ENCODE results near the gene SS18L1.
"Not testable (repeated sequence)": the region's sequence is repeated elsewhere in the genome, so short reads cannot be mapped to it uniquely, and the experiment has no call there.

SS18L1 gene, protein sequence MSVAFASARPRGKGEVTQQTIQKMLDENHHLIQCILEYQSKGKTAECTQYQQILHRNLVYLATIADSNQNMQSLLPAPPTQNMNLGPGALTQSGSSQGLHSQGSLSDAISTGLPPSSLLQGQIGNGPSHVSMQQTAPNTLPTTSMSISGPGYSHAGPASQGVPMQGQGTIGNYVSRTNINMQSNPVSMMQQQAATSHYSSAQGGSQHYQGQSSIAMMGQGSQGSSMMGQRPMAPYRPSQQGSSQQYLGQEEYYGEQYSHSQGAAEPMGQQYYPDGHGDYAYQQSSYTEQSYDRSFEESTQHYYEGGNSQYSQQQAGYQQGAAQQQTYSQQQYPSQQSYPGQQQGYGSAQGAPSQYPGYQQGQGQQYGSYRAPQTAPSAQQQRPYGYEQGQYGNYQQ

DNA sequence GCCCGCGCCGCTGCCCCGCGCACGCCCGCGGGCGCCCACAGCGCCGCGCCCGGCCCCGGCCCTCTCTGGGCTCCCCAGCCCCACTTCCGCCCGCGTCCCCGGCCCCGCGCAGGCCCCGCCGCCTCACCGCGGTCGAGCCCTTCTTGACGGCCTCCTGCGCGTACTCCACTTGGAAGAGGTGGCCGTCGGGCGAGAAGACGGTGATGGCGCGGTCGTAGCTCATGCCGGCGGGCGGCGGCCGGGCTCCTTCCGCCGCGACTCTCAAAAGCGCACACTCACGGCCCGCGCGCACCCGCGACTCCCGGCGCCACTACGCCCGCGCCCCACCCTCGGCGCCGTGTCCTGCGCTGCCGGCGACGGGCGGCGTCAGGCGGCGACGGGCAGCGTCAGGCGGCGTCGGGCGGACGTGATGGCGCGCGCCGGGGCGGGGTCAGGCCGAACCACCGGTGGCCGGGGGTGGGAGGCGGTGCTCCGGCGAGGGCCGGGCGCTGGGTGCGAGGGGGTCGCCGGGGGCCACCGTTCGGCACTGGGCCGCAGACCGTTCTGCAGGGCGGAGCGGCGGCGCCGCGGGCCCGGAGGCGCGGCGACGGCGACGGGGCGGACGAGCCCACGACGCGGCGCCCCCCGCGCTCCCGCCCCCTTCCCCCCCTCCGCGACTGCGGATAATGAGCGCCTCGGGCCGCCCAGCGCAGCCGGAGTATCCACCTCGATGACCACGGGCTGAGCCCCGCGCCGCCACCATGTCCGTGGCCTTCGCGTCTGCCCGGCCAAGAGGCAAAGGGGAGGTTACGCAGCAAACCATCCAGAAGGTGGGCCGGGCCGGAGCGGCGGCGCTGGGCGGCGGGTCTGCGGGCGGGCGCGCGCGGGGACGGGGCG is at the start of gene SS18L1, which contains the start of gene PSMA7:
Gene SS18L1 (plus strand): TSS at position 689 of the 876 bp plus-strand sequence. CDS start 52 bp downstream, at position 741.
Gene PSMA7 (minus strand): TSS at position 314 of the 876 bp plus-strand sequence. CDS start 91 bp downstream, at position 223.
- peak; percentile 65 to 84 (median 67) for DNase-seq (ENCODE audit: low read depth in 2 of 3, low spot score in 1 of 3)

DNA sequence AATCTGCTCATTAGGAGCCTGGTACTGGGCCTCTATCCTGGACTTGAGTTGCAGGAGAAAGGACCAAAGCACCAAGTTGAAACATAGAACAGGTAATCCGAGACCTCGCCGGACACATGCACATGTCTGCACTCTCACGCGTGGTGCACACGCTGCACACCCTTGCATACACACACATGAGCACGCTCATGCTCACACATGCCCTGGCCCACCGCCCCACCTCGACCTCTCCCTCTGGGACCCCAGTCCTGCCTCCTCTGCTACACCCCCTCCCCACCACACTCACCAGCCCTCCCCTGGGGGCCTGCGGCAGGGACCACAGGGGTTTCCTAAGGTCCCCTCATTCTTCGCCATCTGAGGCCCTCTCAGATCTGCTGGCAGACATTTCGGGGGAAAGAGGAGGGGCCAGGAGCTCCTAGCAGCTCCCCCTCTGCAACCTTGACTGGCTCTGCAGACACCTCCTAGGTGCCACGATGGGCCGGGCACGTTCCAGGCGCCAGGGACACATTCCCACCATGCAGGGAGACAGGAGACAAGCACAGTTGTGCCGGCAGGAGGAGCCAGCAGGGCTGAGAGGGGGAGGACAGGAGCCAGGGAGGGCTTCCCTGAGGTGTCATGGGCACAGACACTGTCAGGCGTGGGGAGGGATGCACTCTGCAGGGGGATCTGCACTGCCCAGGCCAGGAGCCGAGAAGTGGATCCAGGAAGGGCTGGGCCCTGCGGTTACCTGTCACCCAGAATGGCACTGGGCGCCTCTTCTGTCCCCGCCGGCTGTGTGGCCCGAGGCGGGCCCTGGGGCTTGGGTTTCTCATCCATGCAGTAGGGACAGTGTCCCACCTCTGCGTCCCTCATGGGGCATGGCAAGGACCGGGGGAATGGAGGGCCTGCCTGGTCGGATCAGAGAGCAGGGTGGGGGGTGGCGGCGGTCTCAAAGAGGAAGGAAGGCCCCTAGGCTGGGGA is 46.9 kb upstream of the SS18L1 start:
- no peak for DNase-seq (ENCODE audit: low read depth in 2 of 3, low spot score in 1 of 3)

DNA sequence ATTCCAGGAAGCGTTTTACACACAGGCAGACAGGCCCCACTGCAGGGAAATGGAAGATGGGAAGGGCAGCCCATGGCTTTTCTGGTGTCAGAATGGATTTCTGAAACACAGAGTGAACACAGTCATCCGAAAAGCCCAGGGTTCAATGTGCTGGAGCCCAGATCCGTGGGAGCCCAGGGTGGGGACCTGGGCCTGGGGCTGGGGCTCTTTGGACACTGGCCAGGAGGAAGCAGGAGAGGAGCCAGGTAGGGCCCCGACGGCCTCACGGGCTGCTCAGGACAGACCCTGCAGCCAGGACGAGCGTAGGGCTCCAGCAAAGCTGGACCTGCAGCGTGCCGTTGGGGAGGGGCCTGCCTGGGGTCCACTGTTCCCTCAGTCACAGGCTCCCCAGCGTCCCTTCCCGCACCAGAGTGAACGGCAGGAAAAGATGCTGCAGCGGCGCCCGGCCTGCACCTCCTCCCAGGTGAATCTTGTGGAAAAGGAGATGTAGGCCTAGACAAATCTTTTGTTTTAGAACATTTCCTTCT is 45.6 kb upstream of the SS18L1 start:
- no peak for DNase-seq (ENCODE audit: low read depth in 2 of 3, low spot score in 1 of 3)

DNA sequence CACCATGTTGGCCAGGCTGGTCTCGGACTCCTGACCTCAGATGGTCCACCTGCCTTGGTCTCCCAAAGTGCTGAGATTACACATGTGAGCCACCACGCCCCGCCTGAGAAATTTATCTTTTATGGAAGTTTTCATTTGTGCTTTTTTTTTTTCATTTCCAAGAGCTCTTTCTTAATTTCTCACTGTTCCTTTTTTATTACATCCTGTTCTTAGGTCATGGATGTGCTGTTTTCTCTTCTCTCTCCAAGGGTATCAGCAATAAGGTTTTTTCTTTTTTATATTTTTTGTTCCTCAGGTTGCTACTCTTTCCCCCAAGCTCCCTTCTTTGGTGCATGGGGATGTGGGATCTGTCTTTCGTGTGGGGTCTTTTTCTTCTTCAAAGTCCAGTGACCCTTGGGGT is 42.5 kb upstream of the SS18L1 start:
- no peak for DNase-seq (ENCODE audit: low read depth in 2 of 3, low spot score in 1 of 3)

DNA sequence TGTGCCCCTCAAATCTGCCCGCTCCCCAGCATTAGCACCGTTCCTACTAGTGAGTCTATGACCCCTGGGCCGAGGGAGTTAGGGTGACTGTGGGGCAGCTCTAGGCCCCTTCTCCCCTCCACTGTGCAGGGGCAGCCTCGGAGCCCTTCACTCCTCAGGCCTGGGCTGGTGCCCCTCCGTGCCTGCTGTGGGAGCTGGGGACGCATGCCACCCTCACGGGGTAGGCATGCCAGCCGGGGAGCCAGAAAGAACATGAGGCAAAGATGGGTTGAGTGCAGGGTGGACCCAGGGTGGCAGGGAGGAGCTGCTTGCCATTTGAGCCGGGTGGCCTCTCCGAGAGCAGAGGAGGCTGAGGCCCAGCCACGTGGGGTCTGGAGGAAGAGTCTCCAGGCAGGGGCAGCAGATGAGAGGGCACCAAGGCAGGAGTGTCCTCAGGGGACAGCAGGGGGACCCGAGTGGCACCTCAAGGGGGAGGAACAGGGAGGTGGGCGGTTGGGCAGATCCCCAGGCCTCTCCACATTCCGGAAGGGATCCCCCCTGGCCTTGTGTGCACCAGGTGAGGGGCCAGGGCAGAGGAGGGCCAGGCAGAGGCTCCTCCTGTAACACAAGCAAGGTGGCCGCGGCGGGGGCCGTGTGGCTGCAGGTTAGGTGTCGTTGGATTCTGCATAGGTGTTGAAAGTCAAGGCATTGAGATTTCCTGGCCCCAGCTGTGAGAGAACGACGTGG is 39.9 kb upstream of the SS18L1 start:
- no peak for DNase-seq (ENCODE audit: low read depth in 2 of 3, low spot score in 1 of 3)

DNA sequence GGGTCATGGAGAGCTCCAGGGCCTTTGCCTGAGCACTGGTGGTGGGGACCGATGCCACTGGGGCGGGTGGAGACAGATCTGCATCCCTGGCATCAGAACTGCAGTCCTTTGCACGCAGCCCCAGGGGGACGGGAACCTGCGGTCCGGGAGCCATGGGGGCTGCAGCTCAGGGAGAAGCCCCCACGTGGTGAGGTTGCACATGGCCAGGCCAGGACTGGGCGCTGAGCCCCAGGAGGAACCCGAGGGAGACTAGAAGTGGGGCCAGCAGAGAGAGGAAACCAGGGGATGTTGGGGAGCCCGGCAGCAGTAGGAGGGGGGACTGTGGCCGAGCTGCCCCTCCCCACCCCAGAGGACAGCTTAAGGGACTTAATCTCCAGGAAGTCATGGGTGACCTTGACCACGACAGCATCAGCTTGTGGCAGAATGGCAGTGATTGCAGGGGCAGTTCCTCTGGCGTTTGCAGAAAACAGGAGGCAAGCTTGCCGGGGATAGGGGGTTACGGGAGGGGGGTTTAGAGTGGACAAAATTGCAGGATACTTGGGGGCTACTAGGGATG is 39.3 kb upstream of the SS18L1 start:
- DNase-seq (ENCODE audit: low read depth in 2 of 3, low spot score in 1 of 3) = no peak

DNA sequence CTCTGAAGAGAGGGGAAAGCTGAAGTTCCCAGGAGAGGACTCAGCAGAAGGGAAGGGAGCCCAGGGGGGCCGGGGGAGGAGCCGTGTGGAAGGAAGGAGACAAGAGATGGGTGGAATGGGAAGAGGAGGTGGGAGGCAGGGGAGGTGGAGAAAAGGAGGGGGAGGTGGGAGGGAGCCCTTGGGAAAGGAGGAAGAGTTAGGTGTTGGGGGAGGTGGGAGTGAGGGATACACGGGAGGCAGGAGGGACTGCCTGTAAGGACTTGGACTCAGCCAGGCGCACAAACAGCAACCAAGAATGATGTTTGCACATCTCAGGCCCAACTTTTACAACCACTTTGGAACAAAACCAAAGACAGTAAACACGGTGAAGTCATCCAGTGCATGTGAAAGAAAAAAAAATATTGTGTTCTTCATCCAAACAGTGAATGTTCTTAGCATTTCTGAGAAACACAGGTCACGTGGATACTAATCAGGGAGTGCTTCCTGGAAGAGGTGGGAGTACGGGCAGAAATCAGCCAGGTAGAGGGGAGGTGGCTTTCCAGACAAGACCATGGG is 38.7 kb upstream of the SS18L1 start:
- no peak for DNase-seq (ENCODE audit: low read depth in 2 of 3, low spot score in 1 of 3)

DNA sequence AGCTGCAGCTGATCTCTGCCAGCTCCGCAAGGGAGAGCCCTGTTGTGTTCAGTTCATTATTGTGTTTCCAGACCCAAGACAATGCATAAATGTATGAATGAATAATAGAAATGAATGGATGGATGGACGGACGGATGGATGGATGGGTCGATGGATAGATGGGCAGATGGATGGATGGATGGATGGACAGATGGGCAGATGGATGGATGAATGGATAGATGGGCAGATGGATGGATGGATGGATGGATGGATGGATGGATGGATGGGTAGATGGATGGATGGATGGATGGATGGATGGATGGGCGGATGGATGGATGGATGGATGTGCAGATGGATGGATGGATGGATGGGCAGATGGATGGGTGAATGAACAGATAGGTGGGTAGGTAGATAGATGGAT is 38.0 kb upstream of the SS18L1 start:
- DNase-seq (ENCODE audit: low read depth in 2 of 3, low spot score in 1 of 3) = no peak

DNA sequence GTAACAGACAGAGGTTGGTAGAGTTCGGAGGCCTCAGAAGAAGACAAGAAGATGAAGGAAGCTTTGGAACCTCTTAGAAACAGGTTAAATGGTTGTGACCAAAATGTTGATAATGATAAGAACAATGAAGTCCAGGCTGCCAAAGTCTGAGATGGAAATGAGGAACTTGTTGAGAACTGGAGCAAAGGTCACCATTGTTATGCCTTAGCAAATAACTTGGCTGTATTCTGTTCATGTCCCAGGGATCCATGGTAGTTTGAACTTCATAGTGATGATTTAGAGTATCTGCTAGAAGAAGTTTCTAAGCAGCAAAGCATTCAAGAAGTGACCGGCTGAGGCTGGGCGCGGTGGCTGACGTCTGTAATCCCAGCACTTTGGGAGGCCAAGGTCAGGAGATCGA is 32.4 kb upstream of the SS18L1 start:
- DNase-seq (ENCODE audit: low read depth in 2 of 3, low spot score in 1 of 3) = no peak

DNA sequence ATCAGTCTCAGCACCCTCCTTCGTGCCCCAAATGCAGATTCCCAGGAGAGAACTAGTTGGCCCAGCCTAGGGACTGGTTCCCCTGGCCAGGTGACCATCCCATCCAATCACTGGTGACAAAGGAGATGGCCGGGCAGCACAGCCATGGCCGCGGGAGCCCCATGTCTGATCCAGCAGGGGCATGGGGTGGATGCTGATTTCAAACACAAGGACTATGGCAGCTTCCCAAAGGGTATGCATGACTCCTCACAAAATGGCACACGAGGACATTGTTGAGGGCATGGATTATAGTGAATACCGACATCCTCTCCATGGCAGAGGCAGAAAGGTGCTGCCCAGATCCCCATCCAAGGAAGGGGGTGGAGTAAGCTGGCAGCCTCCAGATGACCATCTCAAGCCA is 31.2 kb upstream of the SS18L1 start:
- DNase-seq (ENCODE audit: low read depth in 2 of 3, low spot score in 1 of 3) = no peak

DNA sequence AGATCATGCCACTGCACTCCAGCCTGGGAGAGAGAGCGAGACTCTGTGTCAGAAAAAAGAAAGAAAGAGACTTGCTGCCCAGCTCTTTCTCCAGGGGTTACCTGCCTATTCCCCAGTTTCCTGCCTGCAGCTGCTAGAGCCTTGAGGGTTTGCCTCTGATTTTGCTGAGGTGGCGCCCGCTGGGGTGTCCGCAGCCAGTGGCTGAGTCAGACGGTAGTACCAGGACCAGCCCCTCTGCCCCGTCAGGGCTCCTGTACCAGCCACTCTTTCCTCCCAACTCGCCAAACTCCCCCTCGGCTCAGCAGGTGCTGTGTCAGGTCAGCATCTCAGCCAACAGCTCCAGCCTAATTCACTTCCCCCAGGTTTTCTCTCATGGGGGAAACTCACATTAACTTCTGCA is 28.7 kb upstream of the SS18L1 start:
- DNase-seq (ENCODE audit: low read depth in 2 of 3, low spot score in 1 of 3) = no peak

DNA sequence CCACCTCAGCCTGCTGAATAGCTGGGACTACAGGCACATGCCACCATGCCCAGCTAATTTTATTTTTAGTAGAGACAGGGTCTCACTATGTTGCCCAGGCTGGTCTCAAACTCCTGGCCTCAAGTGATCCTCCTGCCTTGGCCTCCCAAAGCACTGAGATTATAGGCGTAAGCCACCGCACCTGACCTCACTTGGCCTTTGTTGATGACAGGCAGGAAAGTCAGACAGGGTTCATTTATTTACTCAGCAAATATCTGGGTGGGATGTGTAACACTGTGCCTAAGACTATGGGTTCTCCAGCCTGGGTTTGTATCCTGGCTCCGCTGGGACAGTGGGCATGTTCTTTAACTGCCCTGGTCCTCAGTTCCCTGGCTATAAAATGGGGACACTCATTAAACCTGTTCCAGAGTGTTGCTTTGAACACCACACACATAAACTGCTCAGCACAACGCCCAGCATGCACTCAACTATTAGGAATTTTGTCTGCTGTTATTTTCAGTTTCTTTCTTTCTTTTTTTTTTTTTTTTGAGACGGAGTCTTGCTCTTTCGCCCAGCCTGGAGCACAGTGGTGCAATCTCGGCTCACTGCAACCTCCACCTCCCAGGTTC is 27.7 kb upstream of the SS18L1 start:
- not testable (repeated sequence) for DNase-seq (ENCODE audit: low read depth in 2 of 3, low spot score in 1 of 3)

DNA sequence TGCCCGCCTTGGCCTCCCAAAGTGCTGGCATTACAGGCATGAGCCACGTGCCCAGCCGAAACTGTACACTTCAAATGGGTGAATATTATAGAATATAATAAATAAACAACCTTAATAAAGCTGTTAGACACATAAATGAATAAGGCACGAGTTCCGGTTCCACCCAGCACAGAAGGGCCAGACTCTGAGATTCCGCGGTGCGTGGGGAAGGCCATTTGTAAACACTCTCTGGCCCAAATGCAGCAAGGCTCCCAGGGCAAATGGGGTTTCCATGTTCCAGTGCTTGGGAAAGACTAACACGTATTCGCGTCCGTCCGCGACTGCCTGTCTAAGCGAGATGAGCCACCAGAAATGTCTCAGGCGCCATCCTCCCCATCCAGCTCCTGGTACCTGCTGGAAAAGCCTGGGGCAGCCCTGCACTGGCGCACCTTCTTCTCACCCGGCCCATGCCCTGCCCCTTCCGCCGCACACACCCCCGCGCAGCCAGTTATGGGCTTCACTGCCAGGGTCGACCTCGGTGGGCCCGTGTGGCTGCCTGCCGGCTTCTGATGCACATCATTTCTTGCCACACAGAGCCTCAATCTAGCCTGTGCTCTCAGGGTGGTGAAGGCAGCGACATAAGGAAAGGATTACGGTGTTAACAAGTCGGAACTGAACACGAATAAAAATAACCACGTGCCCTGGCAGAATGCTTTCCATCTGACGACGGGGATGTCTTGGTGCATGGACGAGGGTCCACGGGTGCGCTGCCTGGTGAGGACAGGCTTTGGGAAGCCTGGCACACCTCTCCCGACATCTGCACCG is 26.8 kb upstream of the SS18L1 start:
- DNase-seq (ENCODE audit: low read depth in 2 of 3, low spot score in 1 of 3) = no peak

DNA sequence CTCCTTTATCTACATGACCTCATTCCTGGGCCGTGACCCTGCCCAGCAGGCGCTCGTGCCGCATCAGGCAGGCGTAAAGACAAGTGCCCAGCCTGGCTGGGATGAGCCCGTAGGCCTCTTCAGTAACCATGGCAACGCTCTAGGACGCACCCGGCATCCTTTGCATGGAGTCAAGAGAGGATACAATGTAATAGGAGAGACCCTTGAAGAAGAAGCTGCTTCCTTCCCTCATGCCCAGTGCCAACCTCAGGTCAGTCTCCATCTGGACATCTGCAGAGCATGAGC is 26.3 kb upstream of the SS18L1 start:
- DNase-seq (ENCODE audit: low read depth in 2 of 3, low spot score in 1 of 3) = no peak

DNA sequence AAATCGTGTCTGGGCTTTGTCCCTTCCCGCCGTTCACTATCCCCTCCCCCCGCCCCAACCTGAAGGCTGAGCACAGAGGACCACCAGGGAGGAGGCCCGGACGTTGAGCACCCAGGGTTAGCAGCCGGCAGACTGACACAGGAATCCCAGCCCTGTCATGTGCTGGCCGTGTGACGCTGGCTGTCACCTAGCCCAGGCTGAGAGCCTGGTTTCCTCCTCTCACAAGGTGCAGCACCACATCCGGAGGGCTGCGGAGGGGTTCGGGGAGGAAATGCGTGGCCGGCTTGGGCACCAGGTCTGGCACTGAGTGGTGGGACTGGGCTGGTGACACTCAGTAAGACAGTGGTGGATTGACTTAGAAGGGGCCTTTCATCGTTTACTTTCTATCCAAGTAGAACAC is 25.9 kb upstream of the SS18L1 start:
- DNase-seq (ENCODE audit: low read depth in 2 of 3, low spot score in 1 of 3) = peak in 1 of 3 donors; percentile 26

DNA sequence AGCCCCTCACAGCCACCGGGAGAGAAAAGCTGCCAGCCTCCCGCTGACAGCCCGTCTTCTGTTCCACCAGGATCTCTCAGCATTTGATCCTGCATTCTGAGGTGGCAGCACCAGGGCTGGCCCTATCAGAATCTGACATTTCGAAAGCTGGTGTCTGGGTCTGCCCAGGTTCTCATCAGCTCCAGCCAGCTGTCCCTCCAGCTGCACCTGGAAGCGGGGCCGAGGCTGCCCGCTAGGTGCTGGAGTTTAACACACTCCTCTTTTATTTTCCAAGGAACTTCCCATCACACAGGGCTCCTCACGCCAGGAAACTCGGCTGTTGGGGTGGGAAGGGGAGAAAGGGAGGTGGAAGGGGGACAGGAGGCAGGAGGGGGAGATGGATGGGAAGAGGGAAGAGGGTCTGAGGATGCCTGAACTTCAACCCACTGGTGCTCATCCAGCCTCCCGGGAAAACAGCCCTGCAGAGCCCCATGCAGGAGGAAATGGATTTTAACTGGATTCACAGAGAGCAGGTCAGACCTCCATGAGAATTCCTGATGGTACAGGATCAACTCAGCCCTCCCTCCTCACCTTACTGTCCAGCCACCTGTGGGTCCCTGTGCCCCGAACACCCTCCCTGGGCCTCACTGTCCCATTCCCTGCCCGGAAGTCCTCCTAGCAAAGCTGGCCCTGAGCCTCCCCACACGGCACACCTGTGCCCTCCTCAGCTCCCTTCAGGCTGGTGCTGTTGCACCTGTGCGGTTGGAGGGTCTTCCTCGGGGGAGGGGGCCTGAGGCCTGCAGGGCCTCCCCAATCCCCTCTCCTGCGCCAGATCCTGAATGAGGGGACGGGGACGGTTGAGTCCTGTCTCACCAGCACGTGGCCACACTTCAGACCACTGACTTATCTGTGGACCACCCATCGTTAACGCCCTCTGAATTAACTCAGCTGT is 25.2 kb upstream of the SS18L1 start:
- no peak for DNase-seq (ENCODE audit: low read depth in 2 of 3, low spot score in 1 of 3)

DNA sequence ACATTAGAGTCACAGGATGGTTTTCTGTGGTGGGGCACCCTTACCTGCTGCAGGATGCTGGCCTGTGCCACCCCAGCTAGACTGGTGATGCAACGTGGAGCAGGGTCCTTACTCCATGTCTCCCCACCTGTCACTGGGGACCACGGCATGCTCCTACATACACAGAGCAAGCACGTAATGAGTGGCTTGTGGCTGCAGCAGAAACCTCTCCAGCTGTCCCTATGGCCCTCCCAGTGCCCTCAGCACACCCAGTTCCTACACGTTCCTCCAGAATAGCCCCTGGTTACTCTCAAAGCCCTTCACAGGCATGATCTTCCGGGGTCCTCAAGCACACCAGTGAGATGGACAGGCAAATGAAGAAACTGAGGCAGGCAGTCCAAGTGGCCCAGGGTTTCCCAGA is 24.5 kb upstream of the SS18L1 start:
- DNase-seq (ENCODE audit: low read depth in 2 of 3, low spot score in 1 of 3) = no peak
